OCI-LY7 (cell line): ENCODE results near the gene SPOPL.

ENCODE experiments used
- EZH2phosphoT487 ChIP-seq: fragments of 200-600 bp; sonication (generic); IDR thresholded peaks from 2 replicates; pipeline ENCODE4 v1.6.1; 2018; ENCODE audit warnings: low read depth, borderline replicate concordance, mild to moderate bottlenecking, mixed run types, antibody characterized with exemption, low read length, moderate library complexity, mixed read lengths
- TF ChIP-seq, protein P1 (sequence below): fragments of 200-600 bp; sonication (generic); conservative IDR thresholded peaks from 2 replicates; pipeline ENCODE4 v1.5.1; 2014; ENCODE audit warnings: mild to moderate bottlenecking, antibody characterized with exemption, low read length, moderate library complexity, mixed read lengths

DNA sequence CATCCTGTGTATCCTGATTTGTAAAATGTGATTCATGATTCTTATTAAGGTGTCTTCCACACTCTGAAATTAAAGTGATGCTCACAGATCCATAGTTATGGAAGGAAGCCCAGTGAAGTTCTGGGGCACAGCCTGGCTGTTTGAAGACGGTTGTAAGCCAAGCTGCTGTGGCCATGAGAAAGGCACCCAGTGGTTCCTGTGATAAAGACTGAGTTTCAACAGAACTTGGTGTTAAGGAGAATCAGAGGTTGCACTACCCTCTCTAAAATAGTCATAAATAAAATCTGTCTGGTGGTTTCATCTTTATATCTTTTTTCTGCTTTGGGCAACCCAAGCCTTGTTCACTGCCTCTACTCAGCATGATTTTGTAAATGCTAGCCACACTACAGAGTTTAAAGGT lies 32.2 kb upstream of the SPOPL start:
- TF ChIP-seq, protein P1, sequence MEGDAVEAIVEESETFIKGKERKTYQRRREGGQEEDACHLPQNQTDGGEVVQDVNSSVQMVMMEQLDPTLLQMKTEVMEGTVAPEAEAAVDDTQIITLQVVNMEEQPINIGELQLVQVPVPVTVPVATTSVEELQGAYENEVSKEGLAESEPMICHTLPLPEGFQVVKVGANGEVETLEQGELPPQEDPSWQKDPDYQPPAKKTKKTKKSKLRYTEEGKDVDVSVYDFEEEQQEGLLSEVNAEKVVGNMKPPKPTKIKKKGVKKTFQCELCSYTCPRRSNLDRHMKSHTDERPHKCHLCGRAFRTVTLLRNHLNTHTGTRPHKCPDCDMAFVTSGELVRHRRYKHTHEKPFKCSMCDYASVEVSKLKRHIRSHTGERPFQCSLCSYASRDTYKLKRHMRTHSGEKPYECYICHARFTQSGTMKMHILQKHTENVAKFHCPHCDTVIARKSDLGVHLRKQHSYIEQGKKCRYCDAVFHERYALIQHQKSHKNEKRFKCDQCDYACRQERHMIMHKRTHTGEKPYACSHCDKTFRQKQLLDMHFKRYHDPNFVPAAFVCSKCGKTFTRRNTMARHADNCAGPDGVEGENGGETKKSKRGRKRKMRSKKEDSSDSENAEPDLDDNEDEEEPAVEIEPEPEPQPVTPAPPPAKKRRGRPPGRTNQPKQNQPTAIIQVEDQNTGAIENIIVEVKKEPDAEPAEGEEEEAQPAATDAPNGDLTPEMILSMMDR = no peak
- no peak for TF ChIP-seq EZH2phosphoT487
